Measurements from ENCODE around the gene RREB1. TPM values are rescaled to one million over a fixed set of nuclear protein-coding genes. Genes with fewer than 3 reads are reported as not detected.

Gene RREB1
- total RNA-seq, 2 donors from 2014 or later: 20.6 to 27.5 TPM

GRCh38 chr6:7247828-7248227 lies 140.1 kb downstream of the RREB1 start:
- Mint-ChIP-seq H3K27me3 (no peaks in the 10 kb centered on the region), H3K9me3 (no peaks in the 10 kb centered on the region), H3K4me1 (ENCODE audit: low read depth in 2 of 2) (peaks cover 0 to 11% of the 10 kb centered on the region in 2 donors), H3K36me3 (no peaks in the 10 kb centered on the region), H3K4me3 (no peak overlapping the region), H3K27ac (no peak overlapping the region)
- ATAC-seq (peak in 1 of 2 donors; percentile 16), DNase-seq (ENCODE audit: low spot score) (no peak)

GRCh38 chr6:7249391-7249790 lies 141.6 kb downstream of the RREB1 start:
- no peak overlapping the region for H3K27ac Mint-ChIP-seq
- no peaks in the 10 kb centered on the region for H3K36me3 Mint-ChIP-seq
- H3K4me3 Mint-ChIP-seq: no peak overlapping the region
- no peak for DNase-seq (ENCODE audit: low spot score)
- no peaks in the 10 kb centered on the region for H3K27me3 Mint-ChIP-seq
- H3K4me1 Mint-ChIP-seq (ENCODE audit: low read depth in 2 of 2): peaks cover 0 to 5% of the 10 kb centered on the region in 2 donors
- no peak for ATAC-seq
- H3K9me3 Mint-ChIP-seq: no peaks in the 10 kb centered on the region

GRCh38 chr6:7249946-7250643 lies 142.3 kb downstream of the RREB1 start:
- peaks cover 0 to 5% of the 10 kb centered on the region in 2 donors for H3K4me1 Mint-ChIP-seq (ENCODE audit: low read depth in 2 of 2)
- H3K4me3 Mint-ChIP-seq: no peak overlapping the region
- no peaks in the 10 kb centered on the region for H3K36me3 Mint-ChIP-seq
- no peaks in the 10 kb centered on the region for H3K27me3 Mint-ChIP-seq
- no peak for DNase-seq (ENCODE audit: low spot score)
- H3K9me3 Mint-ChIP-seq: no peaks in the 10 kb centered on the region
- no peak overlapping the region for H3K27ac Mint-ChIP-seq
- ATAC-seq: no peak

- ATAC-seq (no peak), DNase-seq (ENCODE audit: low spot score) (no peak)
- H3K4me1 Mint-ChIP-seq (ENCODE audit: low read depth in 2 of 2): peaks cover 0 to 5% of the 10 kb centered on the region in 2 donors
- H3K9me3 Mint-ChIP-seq: no peaks in the 10 kb centered on the region
- H3K36me3 Mint-ChIP-seq: no peaks in the 10 kb centered on the region
- no peak overlapping the region for H3K4me3 Mint-ChIP-seq
- no peaks in the 10 kb centered on the region for H3K27me3 Mint-ChIP-seq
- no peak overlapping the region for H3K27ac Mint-ChIP-seq
Observed at GRCh38 chr6:7250812-7251211, 143.1 kb downstream of the RREB1 start.

- Mint-ChIP-seq H3K4me1 (ENCODE audit: low read depth in 2 of 2) (peaks cover 0 to 5% of the 10 kb centered on the region in 2 donors), H3K27me3 (no peaks in the 10 kb centered on the region), H3K27ac (no peak overlapping the region), H3K4me3 (no peak overlapping the region), H3K9me3 (no peaks in the 10 kb centered on the region), H3K36me3 (no peaks in the 10 kb centered on the region)
- no peak for DNase-seq (ENCODE audit: low spot score)
- ATAC-seq: no peak
Observed at GRCh38 chr6:7251646-7252260, 144.0 kb downstream of the RREB1 start.

GRCh38 chr6:7252390-7252789 lies 144.6 kb downstream of the RREB1 start:
- Mint-ChIP-seq H3K4me3 (no peak overlapping the region), H3K36me3 (no peaks in the 10 kb centered on the region), H3K27me3 (no peaks in the 10 kb centered on the region), H3K4me1 (ENCODE audit: low read depth in 2 of 2) (peaks cover 0 to 5% of the 10 kb centered on the region in 2 donors), H3K9me3 (no peaks in the 10 kb centered on the region), H3K27ac (no peak overlapping the region)
- DNase-seq (ENCODE audit: low spot score): no peak
- no peak for ATAC-seq

- DNase-seq (ENCODE audit: low spot score): no peak
- Mint-ChIP-seq H3K27me3 (peaks cover 9 to 12% of the 10 kb centered on the region in 2 donors), H3K9me3 (no peaks in the 10 kb centered on the region), H3K4me3 (no peak overlapping the region), H3K4me1 (ENCODE audit: low read depth in 2 of 2) (no peaks in the 10 kb centered on the region), H3K27ac (no peak overlapping the region), H3K36me3 (no peaks in the 10 kb centered on the region)
- no peak for ATAC-seq
Observed at GRCh38 chr6:7254980-7255835, 147.4 kb downstream of the RREB1 start.

- Mint-ChIP-seq H3K9me3 (no peaks in the 10 kb centered on the region), H3K27me3 (peaks cover 16 to 19% of the 10 kb centered on the region in 2 donors), H3K36me3 (no peaks in the 10 kb centered on the region), H3K4me3 (no peak overlapping the region), H3K4me1 (ENCODE audit: low read depth in 2 of 2) (peaks cover 7% of the 10 kb centered on the region in 2 donors), H3K27ac (no peak overlapping the region)
- ATAC-seq (no peak), DNase-seq (ENCODE audit: low spot score) (no peak)
Observed at GRCh38 chr6:7255918-7256317, 148.2 kb downstream of the RREB1 start.

GRCh38 chr6:7256785-7257184 lies 149.0 kb downstream of the RREB1 start:
- peaks cover 8 to 11% of the 10 kb centered on the region in 2 donors for H3K4me1 Mint-ChIP-seq (ENCODE audit: low read depth in 2 of 2)
- peaks cover 16 to 20% of the 10 kb centered on the region in 2 donors for H3K27me3 Mint-ChIP-seq
- no peaks in the 10 kb centered on the region for H3K36me3 Mint-ChIP-seq
- H3K27ac Mint-ChIP-seq: no peak overlapping the region
- H3K9me3 Mint-ChIP-seq: no peaks in the 10 kb centered on the region
- DNase-seq (ENCODE audit: low spot score) (no peak), ATAC-seq (no peak)
- H3K4me3 Mint-ChIP-seq: no peak overlapping the region

GRCh38 chr6:7257521-7258230 lies 149.9 kb downstream of the RREB1 start:
- H3K27ac Mint-ChIP-seq: no peak overlapping the region
- ATAC-seq: no peak
- no peaks in the 10 kb centered on the region for H3K36me3 Mint-ChIP-seq
- peaks cover 19 to 20% of the 10 kb centered on the region in 2 donors for H3K27me3 Mint-ChIP-seq
- H3K9me3 Mint-ChIP-seq: no peaks in the 10 kb centered on the region
- H3K4me3 Mint-ChIP-seq: no peak overlapping the region
- DNase-seq (ENCODE audit: low spot score): no peak
- H3K4me1 Mint-ChIP-seq (ENCODE audit: low read depth in 2 of 2): peaks cover 8 to 16% of the 10 kb centered on the region in 2 donors

GRCh38 chr6:7258231-7258763 lies 150.5 kb downstream of the RREB1 start:
- H3K36me3 Mint-ChIP-seq: no peaks in the 10 kb centered on the region
- H3K27me3 Mint-ChIP-seq: peaks cover 19 to 20% of the 10 kb centered on the region in 2 donors

GRCh38 chr6:7260291-7261031 lies 152.7 kb downstream of the RREB1 start:
- Mint-ChIP-seq H3K36me3 (no peaks in the 10 kb centered on the region), H3K4me1 (ENCODE audit: low read depth in 2 of 2) (peaks cover 8 to 16% of the 10 kb centered on the region in 2 donors)
- peak in 1 of 2 donors; percentile 4 for ATAC-seq

More at GRCh38 chr6:7258231-7258763, 150.5 kb downstream of the RREB1 start:
- Mint-ChIP-seq H3K4me3 (no peak overlapping the region), H3K4me1 (ENCODE audit: low read depth in 2 of 2) (peaks cover 8 to 16% of the 10 kb centered on the region in 2 donors), H3K9me3 (no peaks in the 10 kb centered on the region), H3K27ac (no peak overlapping the region)
- ATAC-seq (no peak), DNase-seq (ENCODE audit: low spot score) (no peak)

More at GRCh38 chr6:7260291-7261031, 152.7 kb downstream of the RREB1 start:
- no peak for DNase-seq (ENCODE audit: low spot score)
- peak overlapping the region; percentile 71 for H3K4me3 Mint-ChIP-seq
- peak overlapping the region in 1 of 2 donors; percentile 55 for H3K27ac Mint-ChIP-seq
- peaks cover 19 to 20% of the 10 kb centered on the region in 2 donors for H3K27me3 Mint-ChIP-seq
- no peaks in the 10 kb centered on the region for H3K9me3 Mint-ChIP-seq

Data from natural killer cell treated with Interleukin-12 subunit alpha and Interleukin-12 subunit beta and Interleukin-15 and Interleukin-18, amount 100 ng/mL, for 72 hours (primary cell).